Measurements from ENCODE around the gene TOP2B. TPM values are rescaled to one million over a fixed set of nuclear protein-coding genes. Genes with fewer than 3 reads are reported as not detected.
A peak's percentile ranks its signal among the peaks of the same experiment; 100 is the strongest.

The TOP2B gene
- polyA plus RNA-seq, 1 donor = 112 TPM

DNA sequence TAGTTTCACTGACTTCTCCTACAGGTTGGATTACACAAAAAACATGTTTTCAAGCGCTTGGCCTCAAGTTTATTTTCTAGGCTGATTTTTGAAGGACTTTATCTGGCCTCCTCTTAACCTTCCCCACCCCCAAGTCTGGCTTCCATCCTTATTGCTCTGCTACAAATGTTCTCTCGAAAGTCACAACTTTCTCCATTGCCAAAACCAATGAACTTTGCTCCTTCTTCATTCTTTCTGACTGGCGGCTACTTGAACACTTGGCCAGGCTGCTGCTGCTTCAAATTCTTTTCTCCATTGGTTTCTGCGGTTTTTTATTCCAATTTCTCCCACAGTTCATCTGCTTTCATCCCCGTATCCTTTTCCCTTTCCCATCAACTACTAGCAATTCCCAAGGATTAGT lies 106.6 kb downstream of the TOP2B start:
- peak; percentile 45 for DNase-seq

DNA sequence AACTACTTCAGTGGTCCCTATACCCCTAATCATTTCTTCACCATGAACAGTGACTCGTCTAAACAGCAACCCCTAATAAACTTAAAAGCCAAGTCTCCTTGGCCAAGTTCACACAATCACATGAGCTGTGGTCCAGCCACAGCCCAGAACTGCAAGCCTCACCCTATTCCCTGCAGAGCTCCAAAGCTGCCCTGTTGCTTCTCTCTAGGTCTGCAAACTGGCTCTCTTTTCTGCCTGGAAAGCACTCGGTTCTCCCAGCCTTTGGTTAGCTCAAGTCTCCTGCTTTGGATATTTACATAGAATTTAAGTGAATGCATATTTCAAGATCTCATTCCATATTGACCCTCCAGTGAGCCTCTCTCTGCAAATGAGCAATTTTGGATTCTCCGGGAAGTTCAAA lies 107.0 kb downstream of the TOP2B start:
- DNase-seq = no peak

DNA sequence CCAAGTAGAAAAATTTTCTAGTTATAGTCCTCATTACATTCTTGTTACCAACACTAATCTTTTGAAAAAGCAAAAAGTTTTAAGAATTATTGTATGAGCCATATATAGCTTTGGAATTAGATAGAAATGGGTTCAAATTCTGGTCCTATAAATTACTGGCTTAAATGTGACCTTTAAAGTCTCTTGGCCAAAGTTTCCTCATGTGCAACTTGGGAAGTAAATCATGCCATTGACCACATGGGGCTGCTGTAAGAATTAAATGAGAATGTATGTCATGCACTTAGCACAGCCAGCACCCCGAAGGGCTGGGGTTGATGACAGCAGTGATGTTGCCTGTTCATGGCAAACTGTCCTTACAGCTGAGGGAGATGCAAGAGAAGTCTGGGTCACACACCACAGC lies 108.3 kb downstream of the TOP2B start:
- DNase-seq = no peak

DNA sequence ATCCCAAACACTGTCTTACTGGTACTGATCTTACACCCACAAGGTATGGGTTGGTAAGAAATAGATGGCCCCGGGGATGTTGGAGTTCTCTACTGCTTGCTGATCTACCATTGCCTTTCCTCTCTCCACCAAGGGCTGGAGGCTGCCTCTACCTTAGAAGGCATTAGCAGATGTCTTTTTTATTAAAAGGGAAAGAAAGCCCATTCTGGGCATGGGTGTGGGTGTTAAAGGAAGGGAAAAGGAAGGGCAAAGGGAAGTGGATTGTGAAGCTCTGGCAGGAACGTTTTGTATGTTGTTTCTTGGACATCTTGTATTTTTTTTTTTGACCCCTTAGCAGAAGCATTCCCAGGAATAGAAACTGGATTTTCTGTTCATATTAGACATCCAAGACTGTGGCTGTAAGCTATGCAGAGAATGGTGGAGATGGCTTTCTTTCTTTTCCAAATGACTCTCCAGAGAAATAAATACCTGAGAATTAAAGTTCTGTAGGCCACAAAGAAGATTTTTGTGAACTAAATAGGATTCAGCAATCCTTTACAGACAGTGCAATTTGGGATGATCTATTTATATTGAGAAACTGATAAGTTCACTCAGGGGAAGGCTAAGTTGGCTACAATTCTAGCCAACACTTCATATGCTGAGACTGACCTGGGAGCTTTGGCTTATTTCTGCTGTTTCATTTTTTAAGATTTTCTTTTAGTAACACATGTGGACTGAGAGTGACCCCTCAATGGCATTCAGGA lies 108.8 kb downstream of the TOP2B start:
- peak; percentile 52 for DNase-seq

DNA sequence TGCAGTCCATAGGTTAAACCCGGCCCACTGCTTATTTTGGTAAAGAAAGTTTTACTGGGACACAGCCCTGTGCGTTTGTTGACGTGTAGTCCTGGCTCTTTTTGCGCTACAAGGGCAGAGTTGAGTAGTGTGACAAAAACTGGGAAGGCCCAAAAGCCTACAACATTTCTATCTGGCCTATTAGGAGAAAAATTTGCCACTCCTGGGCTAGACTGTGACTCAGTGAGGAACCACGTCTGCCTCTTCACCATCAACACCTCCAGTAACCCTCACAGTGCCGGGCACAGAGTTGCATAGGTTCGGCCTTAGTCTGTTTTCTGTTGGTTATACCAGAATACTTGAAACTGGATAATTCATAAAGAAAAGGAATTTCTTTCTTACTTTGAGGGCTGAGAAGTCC lies 110.3 kb downstream of the TOP2B start:
- DNase-seq = no peak

DNA sequence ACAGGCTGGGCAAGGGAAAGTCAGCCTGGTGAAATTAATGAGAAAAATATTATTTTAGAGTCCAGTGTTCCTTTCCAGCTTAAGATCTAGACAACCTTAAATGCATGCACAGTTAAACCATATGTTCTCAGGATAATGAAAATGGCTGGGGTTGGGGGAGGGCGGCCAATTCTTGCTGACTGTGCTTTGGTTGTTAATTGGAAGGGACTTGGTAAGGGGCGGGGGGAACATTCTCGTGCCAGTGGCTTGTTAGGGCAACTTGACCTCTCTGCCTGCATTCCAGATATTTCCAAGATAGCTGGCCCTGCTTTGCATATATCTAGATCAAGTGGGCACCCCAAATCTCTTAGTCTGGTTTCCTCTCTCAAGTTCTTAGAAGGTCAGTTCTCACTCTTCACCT lies 112.5 kb downstream of the TOP2B start:
- no peak for DNase-seq

DNA sequence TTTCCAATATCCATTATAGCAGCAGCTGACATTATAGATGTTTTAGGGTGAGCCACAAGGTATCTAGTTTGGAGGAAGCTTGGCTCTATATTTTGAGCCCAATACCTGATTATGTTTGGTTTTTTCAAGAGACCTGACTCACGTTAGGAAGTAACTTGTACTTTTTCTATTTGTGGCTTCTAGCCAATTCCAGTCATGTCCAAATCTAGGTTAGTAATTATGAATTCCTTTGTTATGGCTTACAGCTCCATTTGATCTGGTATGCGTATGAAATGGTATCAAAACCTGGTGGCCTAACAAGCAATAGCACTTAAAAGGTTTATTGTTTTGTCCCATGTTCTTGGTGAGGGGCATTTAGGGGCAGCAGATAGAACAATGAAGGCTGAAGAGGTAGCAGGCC lies 115.9 kb downstream of the TOP2B start:
- no peak for DNase-seq

DNA sequence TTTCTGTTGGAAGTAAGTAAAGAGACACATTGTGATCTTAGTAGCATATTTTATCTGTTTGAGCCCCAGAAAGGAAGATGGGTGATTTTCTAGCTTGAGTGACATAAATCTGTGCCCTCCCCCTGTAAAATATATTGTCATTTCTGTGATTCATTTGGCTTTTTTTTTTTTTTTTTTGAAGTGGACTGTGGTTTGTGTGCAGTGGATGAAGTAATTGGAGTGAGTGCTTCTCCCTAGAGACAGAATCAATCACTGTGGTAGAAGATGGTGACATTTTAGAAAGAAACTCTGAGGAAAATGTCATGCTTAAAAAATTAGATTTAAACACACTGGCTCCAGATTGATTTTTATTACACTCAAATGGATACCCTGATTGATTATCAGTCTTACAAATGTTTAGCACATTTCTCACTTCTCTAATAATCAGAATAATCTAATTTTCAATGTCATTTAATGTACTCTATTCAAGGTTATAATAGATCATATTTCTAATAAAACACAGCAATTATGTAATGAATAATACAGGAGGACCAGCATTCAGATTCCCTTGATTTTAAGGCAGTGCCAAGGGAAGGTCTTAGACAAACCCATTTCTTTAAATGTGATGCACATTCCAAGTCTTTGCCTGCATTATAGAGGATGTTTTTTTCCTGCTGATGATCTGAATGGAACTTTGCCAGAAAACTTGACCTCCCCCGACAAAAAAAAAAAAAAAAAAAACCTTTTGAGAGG lies 116.6 kb downstream of the TOP2B start:
- DNase-seq = no peak

Other genes with a start within 250 kb of the TOP2B start
- 11.2 TPM for gene RARB, start 236.6 kb downstream of the TOP2B start, polyA plus RNA-seq (ENCODE audit: insufficient read length)
- 36.4 TPM for gene NGLY1, start 118.5 kb upstream of the TOP2B start, polyA plus RNA-seq (ENCODE audit: insufficient read length)
- 9.6 TPM for gene OXSM, start 125.2 kb upstream of the TOP2B start, polyA plus RNA-seq (ENCODE audit: insufficient read length)

All from hindlimb muscle (tissue), 1 donor.